ENCODE measurements around the gene MINDY3. TPM values are rescaled to one million over a fixed set of nuclear protein-coding genes. Genes with fewer than 3 reads are reported as not detected.

The MINDY3 gene
- polyA plus RNA-seq, 1 donor (not counting 4 experiments of a cell fraction or from before 2014, with no cell fraction given), result 22.1 TPM

- DNase-seq (ENCODE audit: low read depth, low spot score) (no peak), FAIRE-seq (no peak)
- no peak for TF ChIP-seq EZH2 (IDR thresholded peaks at IDR 0.05; ENCODE audit: low read length)
- TF ChIP-seq CTCF (optimal IDR thresholded peaks at IDR 0.05 in 1 of 3, IDR thresholded peaks at IDR 0.05 in 1 of 3, conservative IDR thresholded peaks at IDR 0.05 in 1 of 3; ENCODE audit: extremely low read depth in 1 of 3, insufficient read depth in 2 of 3, low read length in 3 of 3), result no peak
- H3K79me2 ChIP-seq (ENCODE audit: control insufficient read depth, insufficient read depth, low read length), result no peaks in the 10 kb centered on the region
- H2AFZ ChIP-seq (ENCODE audit: control insufficient read depth, low read length), result no peak overlapping the region
- H3K9ac ChIP-seq (ENCODE audit: control insufficient read depth, extremely low read depth, insufficient read depth, low read length), result no peak overlapping the region
- H3K4me1 ChIP-seq (ENCODE audit: control insufficient read depth, extremely low read depth, insufficient read depth, low read length), result no peaks in the 10 kb centered on the region
- dilution Hi-C loops (cut with MboI; ENCODE audit: extremely low pct_ligation_motif_present, low sequenced_read_pairs), result no loop called here
- no peak overlapping the region for H3K4me2 ChIP-seq (ENCODE audit: control insufficient read depth, extremely low read depth, insufficient read depth, low read depth, low read length)
- no peaks in the 10 kb centered on the region for H3K36me3 ChIP-seq (ENCODE audit: control insufficient read depth in 2 of 2, extremely low read depth in 1 of 2, insufficient read depth in 2 of 2, low read length in 2 of 2)
- no peaks in the 10 kb centered on the region for H4K20me1 ChIP-seq (ENCODE audit: control insufficient read depth, extremely low read depth, insufficient read depth, low read length)
- no peaks in the 10 kb centered on the region for H3K9me1 ChIP-seq (ENCODE audit: control insufficient read depth, extremely low read depth, insufficient read depth, low read length)
- H3K27me3 ChIP-seq (ENCODE audit: control insufficient read depth, extremely low read depth, insufficient read depth, low read length), result no peaks in the 10 kb centered on the region
- no peaks in the 10 kb centered on the region for H3K9me3 ChIP-seq (ENCODE audit: control insufficient read depth, low read depth, low read length)
- no peak overlapping the region for H3K4me3 ChIP-seq (ENCODE audit: control insufficient read depth in 2 of 3, extremely low read depth in 1 of 3, insufficient read depth in 2 of 3, low read depth in 1 of 3, low read length in 3 of 3)
- H3K27ac ChIP-seq (ENCODE audit: control insufficient read depth, insufficient read depth, low read length), result no peak overlapping the region
These were observed 122.7 kb downstream of the MINDY3 start for GRCh38 chr10:15737656-15738055.

GRCh38 chr10:15735763-15736162 is 124.5 kb downstream of the MINDY3 start:
- Histone ChIP-seq H3K4me3 (ENCODE audit: control insufficient read depth in 2 of 3, extremely low read depth in 1 of 3, insufficient read depth in 2 of 3, low read depth in 1 of 3, low read length in 3 of 3) (no peak overlapping the region), H3K36me3 (ENCODE audit: control insufficient read depth in 2 of 2, extremely low read depth in 1 of 2, insufficient read depth in 2 of 2, low read length in 2 of 2) (no peaks in the 10 kb centered on the region), H3K4me2 (ENCODE audit: control insufficient read depth, extremely low read depth, insufficient read depth, low read depth, low read length) (no peak overlapping the region), H3K9ac (ENCODE audit: control insufficient read depth, extremely low read depth, insufficient read depth, low read length) (no peak overlapping the region), H3K9me1 (ENCODE audit: control insufficient read depth, extremely low read depth, insufficient read depth, low read length) (no peaks in the 10 kb centered on the region), H2AFZ (ENCODE audit: control insufficient read depth, low read length) (no peak overlapping the region), H3K9me3 (ENCODE audit: control insufficient read depth, low read depth, low read length) (no peaks in the 10 kb centered on the region), H3K27ac (ENCODE audit: control insufficient read depth, insufficient read depth, low read length) (no peak overlapping the region), H3K27me3 (ENCODE audit: control insufficient read depth, extremely low read depth, insufficient read depth, low read length) (no peaks in the 10 kb centered on the region), H3K4me1 (ENCODE audit: control insufficient read depth, extremely low read depth, insufficient read depth, low read length) (no peaks in the 10 kb centered on the region), H3K79me2 (ENCODE audit: control insufficient read depth, insufficient read depth, low read length) (no peaks in the 10 kb centered on the region), H4K20me1 (ENCODE audit: control insufficient read depth, extremely low read depth, insufficient read depth, low read length) (no peaks in the 10 kb centered on the region)
- no peak for DNase-seq (ENCODE audit: low read depth, low spot score)
- dilution Hi-C loops (cut with MboI; ENCODE audit: extremely low pct_ligation_motif_present, low sequenced_read_pairs), result no loop called here
- TF ChIP-seq CTCF (optimal IDR thresholded peaks at IDR 0.05 in 1 of 3, IDR thresholded peaks at IDR 0.05 in 1 of 3, conservative IDR thresholded peaks at IDR 0.05 in 1 of 3; ENCODE audit: extremely low read depth in 1 of 3, insufficient read depth in 2 of 3, low read length in 3 of 3) (no peak), EZH2 (IDR thresholded peaks at IDR 0.05; ENCODE audit: low read length) (no peak)
- no peak for FAIRE-seq

Data from keratinocyte (primary cell).